K562 (cell line): Measurements from ENCODE around the gene CDIPT. TPM values are rescaled to one million over a fixed set of nuclear protein-coding genes. Genes with fewer than 3 reads are reported as not detected.

Source experiments
- PML ChIP-seq: IDR thresholded peaks from 2 replicates; pipeline ENCODE4 v1.6.1; 2012; ENCODE audit warnings: low read length, inconsistent platforms
- PRDM10 ChIP-seq: fragments of 450-650 bp; IDR thresholded peaks from 2 replicates; pipeline ENCODE4 v1.6.1; 2018; ENCODE audit not compliant: partially characterized antibody
- STAG1 ChIP-seq: sonication (generic); formaldehyde crosslinking; IDR thresholded peaks from 2 replicates; pipeline ENCODE4 v1.5.0; 2020; ENCODE audit warnings: missing genetic modification reagents, borderline replicate concordance
- ZNF133 ChIP-seq: fragments of 250-450 bp; sonication (Bioruptor Pico); IDR thresholded peaks from 2 replicates; pipeline ENCODE4 v1.4.0; 2020; ENCODE audit warnings: mild to moderate bottlenecking
- polyA plus RNA-seq, 8 experiments: library from polyadenylated mRNA; depleted of rRNA in 4 of 8; stranded (reverse) in 5 of 8; unstranded in 3 of 8; fragments of >200 nt; fragmentation: Nextera tagmentation in 2 of 8; fragmentation: Illumina TruSeq in 1 of 8; extraction: Ambion mirVana in 2 of 8; extraction: Trizol in 1 of 8; gene quantifications; 2 replicates each; pipeline versions ENCODE4 v1.2.1 to v1.2.3, GENCODE V29; 2011 to 2014; ENCODE audit warnings: inconsistent platforms in 1 of 8, missing spikeins in 1 of 8
- total RNA-seq, 7 experiments: library from RNA; depleted of rRNA in 6 of 7; stranded (reverse); fragments of >200 nt in 6 of 7; fragmentation: Illumina TruSeq in 2 of 7; extraction: Trizol in 2 of 7; gene quantifications; 2 replicates each; pipeline versions ENCODE4 v1.2.1 to v1.2.3, GENCODE V29; 2011 to 2021; ENCODE audit warnings: low replicate concordance in 1 of 7

Gene CDIPT
- total and polyA plus RNA-seq, 9 of the 15 experiments (the other 6 are each of a cell fraction or from before 2014, with no cell fraction given): 1.3 to 37.0 (median 23.0) TPM

- TF ChIP-seq PRDM10: peak; percentile 80
- TF ChIP-seq PML: 0 out of 2 replicates have a peak, but pooled peaks have one; percentile 26
- no peak for TF ChIP-seq STAG1 (CRISPR knock-in tag)
- no peak for TF ChIP-seq ZNF133 (CRISPR knock-in tag)
These were observed 53.0 kb downstream of the CDIPT start (continued) for GRCh38 chr16:29809850-29810698.
